Measurements from ENCODE around the gene SPAG16. TPM values are rescaled to one million over a fixed set of nuclear protein-coding genes. Genes with fewer than 3 reads are reported as not detected.
"Not testable (repeated sequence)": the region's sequence is repeated elsewhere in the genome, so short reads cannot be mapped to it uniquely, and the experiment has no call there.

Gene SPAG16
- total RNA-seq, 2 donors from 2014 or later, result 5.0 to 10.4 TPM

DNA sequence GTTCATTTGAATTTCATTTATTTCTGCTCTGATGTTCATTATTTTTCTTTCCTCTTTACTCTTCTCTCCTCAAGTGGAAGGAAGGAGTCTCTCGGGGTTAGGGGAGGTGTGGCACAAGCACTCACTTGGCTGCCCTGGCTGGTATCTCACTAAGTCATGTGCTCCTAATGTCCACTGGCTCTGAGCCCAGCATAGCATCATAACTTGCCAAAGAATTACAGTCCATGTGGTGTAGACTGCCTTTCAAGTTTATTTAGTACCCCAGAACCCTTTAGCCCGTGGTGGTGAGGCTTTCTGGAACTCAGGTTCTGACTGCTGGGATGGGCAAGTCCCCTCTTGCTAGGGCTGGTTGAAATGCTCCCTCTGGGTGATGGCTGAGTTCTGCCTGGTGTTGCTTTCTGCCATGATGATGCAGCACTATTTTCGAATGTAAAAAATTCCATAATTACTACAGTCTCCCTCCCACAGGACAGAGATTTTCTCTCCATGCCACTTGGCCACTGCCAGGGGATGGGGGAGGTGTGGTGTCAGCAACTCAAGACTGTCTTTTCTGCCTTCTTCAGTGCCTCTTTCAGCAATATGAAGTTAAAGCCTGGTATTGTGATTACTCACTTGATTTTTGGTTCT, 22.2 kb downstream of the SPAG16 start:
- ATAC-seq (no peak), DNase-seq (ENCODE audit: low spot score in 2 of 2) (no peak)
- no peak overlapping the region for H3K27ac Mint-ChIP-seq
- H3K36me3 Mint-ChIP-seq, result peaks cover 37 to 39% of the 10 kb centered on the region in 2 donors
- peaks cover 20% of the 10 kb centered on the region in 2 donors for H3K9me3 Mint-ChIP-seq

DNA sequence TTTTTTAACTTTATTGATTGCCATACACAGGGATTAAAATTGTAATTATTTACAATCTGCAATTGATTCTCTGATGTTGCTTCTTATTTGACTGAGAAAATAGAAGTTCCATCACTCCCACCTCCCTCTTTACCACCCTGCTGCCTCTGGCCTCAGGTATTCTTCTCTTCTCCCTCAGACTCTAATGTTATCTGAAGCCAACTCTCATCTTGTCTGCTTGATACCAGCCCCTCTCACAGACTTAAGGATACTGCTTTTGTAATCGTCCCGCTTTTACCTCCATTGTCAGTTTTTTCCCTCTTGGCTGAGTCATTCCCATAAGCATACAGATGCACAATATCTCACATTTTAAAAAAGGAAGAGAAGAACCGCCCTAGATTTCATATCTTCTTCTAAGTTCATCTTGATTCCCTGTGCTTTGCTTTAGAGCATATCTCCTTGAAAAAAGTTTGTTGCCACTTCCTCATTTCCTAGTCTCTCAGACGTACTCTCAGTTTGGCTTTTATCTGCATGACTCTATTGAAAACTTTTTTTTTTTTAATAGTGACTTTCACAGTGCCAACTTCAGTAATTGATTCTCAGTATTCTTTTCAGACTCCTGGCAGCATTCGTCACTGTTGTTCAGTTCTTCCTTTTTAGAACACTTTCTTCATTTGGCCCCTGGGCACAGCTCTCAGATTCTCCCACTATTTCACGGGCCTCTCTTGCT, 31.1 kb downstream of the SPAG16 start:
- H3K9me3 Mint-ChIP-seq, result no peaks in the 10 kb centered on the region
- ATAC-seq, result no peak
- no peak for DNase-seq (ENCODE audit: low spot score in 2 of 2)
- peaks cover 5 to 19% of the 10 kb centered on the region in 2 donors for H3K36me3 Mint-ChIP-seq
- H3K27ac Mint-ChIP-seq, result no peak overlapping the region

DNA sequence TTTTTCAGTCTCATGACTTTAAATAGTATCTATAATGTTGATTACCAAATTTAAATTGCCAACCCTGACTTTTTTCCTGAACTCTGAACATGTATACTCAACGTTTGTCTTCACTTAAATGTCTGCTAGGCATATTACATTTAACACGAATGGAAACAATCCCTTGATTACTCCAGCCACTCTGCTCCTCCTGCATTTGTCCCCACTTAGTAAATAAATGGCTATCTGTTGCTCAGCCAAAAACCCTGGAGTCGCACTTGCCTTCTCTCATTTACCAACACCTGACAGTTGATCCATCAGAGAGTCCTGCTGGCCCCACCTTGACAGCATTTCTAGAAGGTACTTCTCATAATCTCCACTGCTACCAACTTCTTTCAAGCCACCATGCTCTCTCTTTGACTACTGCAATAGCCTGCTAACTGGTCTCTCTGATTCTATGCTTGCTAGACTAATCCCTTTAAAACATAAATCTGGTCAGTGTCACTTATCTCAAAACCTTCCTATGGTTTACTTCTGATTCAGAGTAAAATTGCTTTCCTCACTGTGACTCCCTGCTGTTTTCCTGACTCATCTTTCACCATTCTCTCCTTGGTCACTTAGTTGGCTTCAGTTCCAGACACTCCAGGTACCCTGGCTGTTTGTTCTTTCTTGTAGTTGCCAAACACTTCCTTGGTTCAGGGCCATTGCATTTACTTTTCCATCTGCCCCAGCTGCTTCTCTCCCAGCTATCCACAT, 31.9 kb downstream of the SPAG16 start:
- H3K36me3 Mint-ChIP-seq, result peaks cover 5 to 24% of the 10 kb centered on the region in 2 donors
- H3K27ac Mint-ChIP-seq, result no peak overlapping the region
- DNase-seq (ENCODE audit: low spot score in 2 of 2) (no peak), ATAC-seq (no peak)
- no peaks in the 10 kb centered on the region for H3K9me3 Mint-ChIP-seq

- ATAC-seq (no peak), DNase-seq (ENCODE audit: low spot score in 2 of 2) (no peak)
- H3K36me3 Mint-ChIP-seq, result peaks cover 5 to 31% of the 10 kb centered on the region in 2 donors
- peaks cover 0 to 4% of the 10 kb centered on the region in 2 donors for H3K9me3 Mint-ChIP-seq
- H3K27ac Mint-ChIP-seq, result no peak overlapping the region
Observed at GRCh38 chr2:213317929-213318328, 33.7 kb downstream of the SPAG16 start.

- no peak for ATAC-seq
- Mint-ChIP-seq H3K9me3 (peaks cover 0 to 7% of the 10 kb centered on the region in 2 donors), H3K36me3 (peaks cover 5 to 44% of the 10 kb centered on the region in 2 donors), H3K27ac (no peak overlapping the region)
- no peak for DNase-seq (ENCODE audit: low spot score in 2 of 2)
Observed at GRCh38 chr2:213320604-213321003, 36.3 kb downstream of the SPAG16 start.

- Mint-ChIP-seq H3K36me3 (peaks cover 5 to 30% of the 10 kb centered on the region in 2 donors), H3K27ac (no peak overlapping the region), H3K9me3 (peaks cover 37 to 42% of the 10 kb centered on the region in 2 donors)
- DNase-seq (ENCODE audit: low spot score in 2 of 2) (no peak), ATAC-seq (no peak)
Observed at GRCh38 chr2:213336253-213336770, 52.0 kb downstream of the SPAG16 start.

DNA sequence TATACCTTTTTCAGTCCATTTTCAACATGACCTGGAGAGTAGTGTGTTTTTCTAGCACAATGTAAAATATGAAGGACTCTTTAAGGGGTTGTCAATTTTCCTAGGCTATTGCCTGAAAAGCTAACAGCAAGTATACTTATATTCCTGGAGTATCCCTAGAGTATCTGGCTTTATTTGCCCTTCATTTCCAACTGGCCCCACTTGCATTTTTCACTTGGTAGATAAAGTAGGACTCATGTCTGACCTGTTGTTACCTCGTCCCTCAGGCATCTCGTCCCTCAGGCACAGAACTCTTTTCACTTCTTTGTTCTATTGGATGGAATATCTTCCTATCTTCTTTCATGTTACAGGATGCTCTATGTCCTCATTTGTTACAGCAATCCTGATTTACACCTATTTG, 69.2 kb downstream of the SPAG16 start:
- no peak for DNase-seq (ENCODE audit: low spot score in 2 of 2)
- Mint-ChIP-seq H3K9me3 (peaks cover 8 to 12% of the 10 kb centered on the region in 2 donors), H3K27ac (no peak overlapping the region), H3K36me3 (peaks cover 0 to 21% of the 10 kb centered on the region in 2 donors)
- ATAC-seq, result no peak

DNA sequence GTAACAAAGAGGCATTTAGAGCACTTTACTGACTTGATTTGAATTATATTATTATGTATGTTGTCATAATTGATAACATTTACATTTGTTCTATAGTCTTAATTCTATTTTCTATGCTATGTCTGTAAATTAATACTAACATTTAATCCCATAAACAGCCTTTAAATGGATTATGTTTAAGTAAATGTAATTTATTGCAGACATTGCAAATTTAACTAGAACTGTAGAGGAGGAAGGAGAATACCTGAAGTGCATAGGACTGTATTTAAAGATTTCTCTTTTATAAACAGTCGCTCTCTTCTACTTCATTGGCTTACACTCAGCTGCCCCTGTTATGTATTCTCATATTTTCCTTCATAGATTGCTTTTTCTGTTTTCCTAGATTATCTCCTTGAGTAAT, 92.4 kb downstream of the SPAG16 start:
- DNase-seq (ENCODE audit: low spot score in 2 of 2) (no peak), ATAC-seq (no peak)
- peaks cover 0 to 3% of the 10 kb centered on the region in 2 donors for H3K9me3 Mint-ChIP-seq
- H3K36me3 Mint-ChIP-seq, result no peaks in the 10 kb centered on the region
- H3K27ac Mint-ChIP-seq, result no peak overlapping the region

- H3K27ac Mint-ChIP-seq; DNase-seq (ENCODE audit: low spot score in 2 of 2); H3K9me3 Mint-ChIP-seq; ATAC-seq; H3K36me3 Mint-ChIP-seq: not testable (repeated sequence)
Observed at GRCh38 chr2:213407027-213407426, 122.8 kb downstream of the SPAG16 start.

GRCh38 chr2:213408426-213409070, 124.3 kb downstream of the SPAG16 start:
- not testable (repeated sequence) for ATAC-seq; H3K36me3 Mint-ChIP-seq; H3K9me3 Mint-ChIP-seq; DNase-seq (ENCODE audit: low spot score in 2 of 2); H3K27ac Mint-ChIP-seq

DNA sequence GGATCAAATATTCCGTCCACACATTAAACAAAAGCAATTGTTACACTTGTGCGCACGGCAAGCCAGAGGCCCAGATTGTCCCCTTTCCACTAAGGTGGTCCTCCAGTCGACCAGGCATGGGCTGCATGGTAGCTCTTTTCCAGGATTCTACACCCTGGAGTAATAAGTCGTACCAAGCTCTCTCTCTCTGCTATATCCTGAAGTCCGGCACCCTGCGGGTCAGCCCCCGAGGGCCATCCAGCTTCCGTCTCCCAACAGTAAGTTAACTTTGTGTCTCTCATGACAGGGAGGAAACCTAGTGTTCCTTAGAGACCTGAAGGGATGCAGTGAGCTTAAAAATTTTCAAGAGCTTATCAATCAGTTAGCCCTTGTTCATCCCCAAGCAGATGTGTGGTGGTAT, 126.4 kb downstream of the SPAG16 start:
- H3K36me3 Mint-ChIP-seq; ATAC-seq; H3K27ac Mint-ChIP-seq; H3K9me3 Mint-ChIP-seq; DNase-seq (ENCODE audit: low spot score in 2 of 2): not testable (repeated sequence)

DNA sequence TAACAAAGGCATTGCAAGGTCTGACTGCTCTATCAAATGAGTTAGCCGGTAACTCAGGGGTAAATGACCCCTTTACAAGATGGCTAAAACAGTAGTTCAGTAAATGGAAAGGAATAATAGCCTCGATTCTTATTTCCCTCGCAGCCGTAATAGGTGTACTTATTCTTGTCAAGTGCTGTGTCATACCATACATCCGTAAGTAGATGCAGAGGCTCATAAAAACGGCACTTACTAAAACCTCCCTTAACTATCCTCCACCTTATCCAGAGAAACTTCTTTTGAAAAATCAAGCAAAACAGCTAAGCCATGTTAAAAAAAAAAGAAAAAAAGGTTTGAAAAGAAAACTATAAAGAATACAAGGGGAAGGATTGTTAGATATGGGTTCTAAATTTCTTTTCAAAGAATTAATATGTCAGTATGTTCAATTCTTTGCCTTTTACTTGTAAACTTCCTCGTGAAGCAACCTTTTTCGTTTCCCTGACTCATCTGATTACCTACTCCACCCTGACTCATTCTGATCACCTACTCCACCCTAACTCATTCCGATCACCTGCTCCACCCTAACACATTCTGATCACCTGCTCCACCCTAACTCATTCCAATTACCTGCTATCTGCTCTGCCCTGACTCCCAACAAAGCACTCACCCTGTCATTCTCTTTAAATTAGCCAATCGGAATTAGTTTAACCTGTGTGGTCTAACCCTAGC, 127.5 kb downstream of the SPAG16 start:
- no peak for ATAC-seq
- DNase-seq (ENCODE audit: low spot score in 2 of 2), result no peak
- no peaks in the 10 kb centered on the region for H3K36me3 Mint-ChIP-seq
- H3K27ac Mint-ChIP-seq, result peak overlapping the region in 1 of 2 donors; percentile 46
- H3K9me3 Mint-ChIP-seq, result no peaks in the 10 kb centered on the region

DNA sequence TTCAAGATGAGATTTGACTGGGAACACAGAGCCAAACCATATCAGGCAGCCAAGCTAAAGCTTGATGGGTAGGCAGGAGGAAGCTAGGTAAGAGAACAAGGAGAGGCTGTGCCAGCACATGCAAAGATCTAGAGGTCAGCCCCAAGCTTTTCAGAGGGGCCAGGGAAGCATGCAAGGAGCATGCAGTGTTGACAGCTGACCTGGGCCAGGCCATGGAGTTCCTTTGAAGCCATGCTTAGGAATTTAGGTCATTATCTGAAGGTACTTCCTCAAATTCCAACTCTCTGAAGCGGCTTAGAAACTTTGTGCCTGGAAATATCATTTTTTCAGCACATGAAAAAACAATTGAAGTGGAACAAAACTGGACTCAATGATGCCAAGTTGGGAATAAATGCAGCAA, 130.8 kb downstream of the SPAG16 start:
- H3K36me3 Mint-ChIP-seq, result no peaks in the 10 kb centered on the region
- H3K27ac Mint-ChIP-seq, result no peak overlapping the region
- ATAC-seq (no peak), DNase-seq (ENCODE audit: low spot score in 2 of 2) (no peak)
- H3K9me3 Mint-ChIP-seq, result no peaks in the 10 kb centered on the region

- DNase-seq (ENCODE audit: low spot score in 2 of 2), result no peak
- Mint-ChIP-seq H3K27ac (no peak overlapping the region), H3K36me3 (no peaks in the 10 kb centered on the region), H3K9me3 (no peaks in the 10 kb centered on the region)
- ATAC-seq, result no peak
Observed at GRCh38 chr2:213416832-213417231, 132.6 kb downstream of the SPAG16 start.

DNA sequence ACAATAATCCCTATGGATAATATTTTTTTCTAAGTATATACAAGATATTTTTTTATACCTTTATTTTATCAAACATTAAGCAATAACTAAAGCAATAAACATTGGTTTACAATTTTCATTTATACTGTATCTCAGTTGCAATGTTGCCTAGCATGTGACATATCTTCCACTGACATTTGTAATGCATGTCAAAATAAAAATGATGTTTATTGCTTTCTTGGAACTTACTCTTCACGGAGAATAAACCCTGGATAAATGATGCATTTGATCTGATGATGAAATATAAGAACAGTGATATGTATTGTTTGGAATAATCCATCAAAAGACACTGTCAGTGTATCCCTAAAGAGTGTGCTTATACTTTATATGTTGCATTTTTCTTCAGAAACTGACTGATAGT, 135.7 kb downstream of the SPAG16 start:
- Mint-ChIP-seq H3K36me3 (no peaks in the 10 kb centered on the region), H3K27ac (no peak overlapping the region), H3K9me3 (no peaks in the 10 kb centered on the region)
- ATAC-seq (no peak), DNase-seq (ENCODE audit: low spot score in 2 of 2) (no peak)

- DNase-seq (ENCODE audit: low spot score in 2 of 2) (no peak), ATAC-seq (no peak)
- H3K9me3 Mint-ChIP-seq, result no peaks in the 10 kb centered on the region
- H3K27ac Mint-ChIP-seq, result no peak overlapping the region
- no peaks in the 10 kb centered on the region for H3K36me3 Mint-ChIP-seq
Observed at GRCh38 chr2:213420828-213421385, 136.6 kb downstream of the SPAG16 start.

Data from activated naive CD4-positive, alpha-beta T cell treated with anti-CD3 and anti-CD28 coated beads, Interleukin-2, amount 50 U/mL, for 72 hours (primary cell).